Endothelial cell of hepatic sinusoid (primary cell): ENCODE data around the gene CLPSL2.

Experiments used
- in situ Hi-C: cut with HindIII; loops from 2 replicates; pipeline ENCODE4 v1.10.0; 2017; ENCODE audit warnings: low sequenced_read_pairs

The CLPSL2 gene

GRCh38 chr6:35786272-35786671, 9.9 kb downstream of the CLPSL2 start:
- in situ Hi-C loops: no loop called here

DNA sequence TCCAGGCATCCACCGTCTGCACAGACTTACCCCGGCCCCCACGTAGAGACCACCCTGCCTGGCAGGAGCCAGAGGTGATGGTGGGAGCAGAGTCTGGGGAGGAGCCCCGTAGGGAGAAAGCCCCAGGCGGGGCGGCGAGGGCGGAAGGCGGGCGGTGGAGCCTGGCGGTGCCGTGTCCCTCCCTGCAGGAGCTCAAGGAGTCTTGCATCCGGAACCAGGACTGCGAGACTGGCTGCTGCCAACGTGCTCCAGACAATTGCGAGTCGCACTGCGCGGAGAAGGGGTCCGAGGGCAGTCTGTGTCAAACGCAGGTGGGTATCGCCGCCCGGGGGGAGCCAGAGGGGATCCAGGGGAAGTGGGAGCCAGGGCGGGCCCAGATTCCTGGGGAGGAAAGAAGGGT, 10.4 kb downstream of the CLPSL2 start:
- in situ Hi-C loops: no loop called here

- in situ Hi-C loops: no loop called here
Observed at GRCh38 chr6:35787266-35788218, 11.1 kb downstream of the CLPSL2 start.

DNA sequence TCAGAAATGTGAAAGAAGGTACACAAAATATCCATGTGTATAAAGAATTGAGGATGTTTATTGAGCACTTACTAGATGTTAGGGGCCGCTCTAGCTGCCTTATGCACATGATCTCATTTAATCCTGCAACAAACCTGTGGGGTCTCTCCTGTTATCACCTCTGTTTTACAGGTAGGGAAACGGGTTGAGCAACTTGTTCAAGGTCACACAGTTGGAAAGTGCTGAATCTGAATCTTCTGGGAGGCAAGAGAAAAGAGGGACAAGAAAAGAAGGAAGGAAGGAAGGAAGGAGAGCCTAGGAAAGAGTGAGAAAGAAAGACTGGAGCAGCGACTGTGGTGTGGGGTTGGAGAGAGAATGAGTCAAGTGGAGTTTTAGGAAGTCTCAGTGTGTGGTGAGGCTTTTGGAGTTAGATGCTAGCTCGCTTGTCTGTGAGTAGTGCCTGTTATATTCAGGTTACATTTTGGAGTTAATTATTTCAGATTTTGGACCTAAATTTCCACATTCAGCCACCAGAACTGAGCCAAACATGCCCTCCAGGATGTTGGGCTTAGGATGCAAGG, 12.1 kb downstream of the CLPSL2 start:
- in situ Hi-C loops: no loop called here

DNA sequence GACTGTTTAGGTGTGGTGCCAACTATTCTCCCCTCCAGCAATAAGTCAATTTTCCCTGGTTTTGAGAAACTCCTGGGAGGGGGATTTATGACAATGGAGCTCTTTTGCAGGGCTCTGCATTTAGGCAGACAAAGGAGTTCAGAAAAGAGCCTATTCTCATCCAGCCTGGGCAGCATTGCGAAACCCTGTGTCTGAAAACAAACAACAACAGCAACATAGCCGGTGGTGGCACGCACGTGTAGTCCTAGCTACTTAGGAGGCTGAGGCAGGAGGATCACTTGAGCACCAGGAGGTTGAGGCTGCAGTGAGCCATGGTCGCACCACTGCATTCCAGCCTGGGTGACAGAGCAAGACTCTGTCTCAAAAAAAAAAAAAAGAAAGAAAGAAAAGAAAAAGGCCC, 14.3 kb downstream of the CLPSL2 start:
- in situ Hi-C loops: no loop called here

GRCh38 chr6:35794536-35795452, 18.4 kb downstream of the CLPSL2 start:
- in situ Hi-C loops: loop anchor here (5.0 kb wide), 3 partner anchors 42 to 92 kb away; no protein-coding TSS in a partner anchor

DNA sequence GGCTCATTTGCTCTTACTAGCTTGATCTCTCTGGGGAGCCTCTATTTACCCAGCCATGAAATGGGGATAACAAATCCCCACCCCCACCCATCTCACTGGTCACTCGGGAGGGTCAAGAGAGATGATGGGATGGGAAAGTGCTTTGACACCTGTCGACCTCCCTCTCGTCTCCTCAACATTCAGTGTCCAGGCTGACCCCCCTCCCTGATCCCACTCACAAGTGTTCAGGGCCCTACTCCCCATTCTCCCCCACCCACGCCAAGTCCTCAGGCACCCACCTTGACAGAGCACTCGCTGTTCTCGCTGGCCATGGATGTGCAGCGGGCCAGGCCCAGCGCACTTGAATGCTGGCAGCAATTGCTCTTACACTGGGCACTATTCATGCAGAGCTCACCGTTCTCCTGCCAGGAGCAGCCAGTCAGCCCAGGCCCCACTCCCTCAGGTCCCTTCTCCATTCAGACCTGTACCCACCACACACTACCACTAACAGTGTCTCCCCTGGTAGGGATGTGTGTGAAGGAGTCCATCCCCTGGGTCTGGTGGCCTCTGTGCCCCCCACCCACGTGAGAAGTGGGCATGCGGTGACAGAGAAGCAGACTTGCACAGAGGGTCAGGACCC, 19.2 kb downstream of the CLPSL2 start:
- in situ Hi-C loops: loop anchor here (5.0 kb wide), 3 partner anchors 43 to 93 kb away; no protein-coding TSS in a partner anchor

DNA sequence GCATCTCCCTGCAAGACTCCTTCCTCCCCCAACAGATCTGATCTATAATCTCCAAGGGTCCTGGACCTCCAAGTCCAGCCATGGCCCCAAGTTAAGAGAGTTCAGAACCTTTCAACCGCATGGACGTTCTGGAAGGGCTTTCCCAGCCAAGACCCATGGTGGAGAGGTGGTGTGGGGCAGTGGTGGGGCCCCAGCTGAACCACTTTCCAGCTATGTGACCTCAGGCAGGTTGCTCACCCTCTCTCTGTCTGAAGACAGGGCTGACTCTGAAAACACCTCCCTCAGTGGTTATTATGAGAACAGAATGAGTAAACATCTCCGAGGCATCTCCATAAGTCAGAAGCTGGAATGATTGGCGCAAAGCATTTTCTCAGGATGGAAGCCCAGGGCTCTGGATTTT, 19.8 kb downstream of the CLPSL2 start:
- in situ Hi-C loops: loop anchor here (5.0 kb wide), 3 partner anchors 44 to 94 kb away; no protein-coding TSS in a partner anchor

GRCh38 chr6:35797837-35798526, 21.6 kb downstream of the CLPSL2 start:
- in situ Hi-C loops: loop anchor here (5.0 kb wide), 3 partner anchors 46 to 96 kb away; no protein-coding TSS in a partner anchor

- in situ Hi-C loops: loop anchor here (5.0 kb wide), 3 partner anchors 46 to 96 kb away; no protein-coding TSS in a partner anchor
Observed at GRCh38 chr6:35798706-35799105, 22.3 kb downstream of the CLPSL2 start.

GRCh38 chr6:35801148-35801547, 24.8 kb downstream of the CLPSL2 start:
- in situ Hi-C loops: no loop called here

DNA sequence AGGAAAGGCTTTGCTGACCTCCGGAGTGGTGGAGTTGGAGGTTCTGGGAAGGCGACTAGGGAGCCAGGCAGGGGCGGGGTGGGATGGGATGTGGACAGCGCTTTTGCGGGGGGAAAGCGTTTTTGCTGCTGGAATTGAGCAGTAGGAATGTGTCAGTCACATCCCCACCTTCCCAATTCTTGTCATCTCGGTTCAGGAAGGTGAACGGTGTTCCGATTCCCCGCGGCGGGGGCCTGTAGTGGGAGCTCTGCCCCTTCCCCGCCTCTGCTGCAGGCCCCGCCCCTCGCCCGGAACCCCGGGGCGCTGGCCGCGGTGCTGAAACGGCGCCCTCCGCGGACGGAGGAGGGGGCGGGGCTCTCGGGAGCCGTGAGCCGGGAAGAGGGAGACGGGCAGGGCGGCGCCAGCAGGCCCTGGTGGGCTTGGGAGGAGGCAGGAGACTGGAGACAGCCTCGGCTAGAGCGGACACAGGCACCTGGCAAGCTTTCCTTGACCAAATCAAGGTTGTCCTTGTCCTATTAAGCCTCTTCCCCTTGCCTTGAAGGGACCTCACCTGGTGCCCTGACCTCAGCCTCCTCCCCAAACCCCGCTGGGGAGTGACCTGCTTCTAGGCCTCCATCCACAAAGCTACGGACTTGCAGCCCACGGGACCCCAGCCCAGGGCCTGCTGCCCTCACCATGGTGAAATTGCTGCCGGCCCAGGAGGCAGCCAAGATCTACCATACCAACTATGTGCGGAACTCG, 28.8 kb downstream of the CLPSL2 start, which contains the start of gene LHFPL5:
Gene LHFPL5 (plus strand): TSS at position 357 of the 741 bp plus-strand sequence. CDS start 319 bp downstream, at position 676.
- in situ Hi-C loops: no loop called here

- in situ Hi-C loops: no loop called here
Observed at GRCh38 chr6:35808688-35809087, 32.3 kb downstream of the CLPSL2 start.

DNA sequence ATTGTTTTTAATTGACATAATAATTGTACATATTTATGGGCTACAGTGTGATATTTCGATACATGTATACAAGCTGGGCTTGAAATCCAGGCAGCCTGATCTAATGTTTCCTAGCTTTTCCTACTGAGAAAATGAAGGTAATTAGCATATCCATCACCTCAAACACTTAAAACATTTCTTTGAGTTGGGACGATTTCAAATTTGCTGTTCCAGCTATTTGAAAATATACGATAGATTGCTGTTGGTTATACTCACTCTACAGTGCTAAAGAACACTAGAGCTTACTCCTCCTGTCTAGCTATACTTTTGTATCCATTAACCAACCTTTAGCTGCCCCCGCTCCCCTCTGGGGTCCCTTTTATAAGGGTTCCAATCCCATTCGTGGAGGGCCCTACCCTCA, 33.4 kb downstream of the CLPSL2 start:
- in situ Hi-C loops: no loop called here

GRCh38 chr6:35810971-35811698, 34.7 kb downstream of the CLPSL2 start:
- in situ Hi-C loops: no loop called here

GRCh38 chr6:35811699-35811995, 35.2 kb downstream of the CLPSL2 start:
- in situ Hi-C loops: no loop called here

- in situ Hi-C loops: no loop called here
Observed at GRCh38 chr6:35817515-35817914, 41.1 kb downstream of the CLPSL2 start.

- in situ Hi-C loops: no loop called here
Observed at GRCh38 chr6:35823601-35824000, 47.2 kb downstream of the CLPSL2 start.
